CD14-positive monocyte (primary cell): ENCODE data around the gene NSD1. TPM values are rescaled to one million over a fixed set of nuclear protein-coding genes. Genes with fewer than 3 reads are reported as not detected.

Experiments
- DNase-seq, 3 donors: peaks; one replicate each; pipeline ENCODE4 v3.0.0-alpha.2; 2011 to 2022
- H2AFZ ChIP-seq: 2 replicates; pipeline ENCODE4 v1.6.0; 2012; ENCODE audit warnings: mild to moderate bottlenecking, low read depth, low read length, inconsistent platforms; ENCODE audit not compliant: insufficient read depth, poor library complexity, severe bottlenecking
- H3K27ac ChIP-seq, 2 donors: 1 replicate in 1 of 2; 2 replicates in 1 of 2; pipeline ENCODE4 v1.5.1; 2012 to 2013; ENCODE audit warnings: low read length in 2 of 2, control low read depth in 1 of 2, inconsistent platforms in 1 of 2, low read depth in 1 of 2, mild to moderate bottlenecking in 1 of 2
- H3K27me3 ChIP-seq, 2 donors: one replicate each; pipeline versions ENCODE4 v1.6.0 to v1.6.1; 2011 to 2013; ENCODE audit warnings: low read length in 2 of 2; ENCODE audit not compliant: control insufficient read depth in 2 of 2, insufficient read depth in 2 of 2
- H3K36me3 ChIP-seq, 2 donors: replicated peaks in 1 of 2; 1 replicate in 1 of 2; 2 replicates in 1 of 2; pipeline versions ENCODE4 v1.5.1 to v1.6.1; 2012 to 2013; ENCODE audit warnings: low read length in 2 of 2, control low read depth in 1 of 2, inconsistent platforms in 1 of 2, mild to moderate bottlenecking in 1 of 2; ENCODE audit not compliant: insufficient read depth in 2 of 2, control insufficient read depth in 1 of 2
- H3K4me1 ChIP-seq, 2 donors: 1 replicate in 1 of 2; 2 replicates in 1 of 2; pipeline versions ENCODE4 v1.5.1 to v1.6.1; 2012 to 2013; ENCODE audit warnings: low read length in 2 of 2, control low read depth in 1 of 2, inconsistent platforms in 1 of 2, mild to moderate bottlenecking in 1 of 2, moderate library complexity in 1 of 2; ENCODE audit not compliant: insufficient read depth in 2 of 2, control insufficient read depth in 1 of 2
- H3K4me2 ChIP-seq: replicated peaks from 2 replicates; pipeline ENCODE3; 2012; ENCODE audit warnings: low read length, moderate library complexity, mild to moderate bottlenecking; ENCODE audit not compliant: poor library complexity, severe bottlenecking; ENCODE audit errors: extremely low read depth
- H3K4me3 ChIP-seq, 3 experiments: fragments of 200-600 bp in 1 of 3; sonication (generic) in 1 of 3; replicated peaks in 1 of 3; 1 replicate in 2 of 3; 2 replicates in 1 of 3; pipeline ENCODE4 v1.5.1; 2011 to 2013; ENCODE audit warnings: low read length in 3 of 3, mild to moderate bottlenecking in 3 of 3, control low read depth in 2 of 3, low read depth in 2 of 3, inconsistent platforms in 1 of 3, moderate library complexity in 1 of 3
- H3K79me2 ChIP-seq: 2 replicates; pipeline ENCODE4 v1.6.0; 2012; ENCODE audit warnings: mild to moderate bottlenecking, control low read depth, inconsistent platforms, low read length, moderate library complexity; ENCODE audit not compliant: insufficient read depth
- H3K9ac ChIP-seq: 2 replicates; pipeline ENCODE4 v1.6.0; 2017; ENCODE audit warnings: low read length, mild to moderate bottlenecking; ENCODE audit not compliant: insufficient read depth, poor library complexity, severe bottlenecking
- H3K9me3 ChIP-seq, 2 donors: replicated peaks in 1 of 2; 1 replicate in 1 of 2; 2 replicates in 1 of 2; pipeline versions ENCODE4 v1.5.1 to v1.6.1; 2012 to 2013; ENCODE audit warnings: low read length in 2 of 2, control low read depth in 1 of 2; ENCODE audit not compliant: control insufficient read depth in 1 of 2, insufficient read depth in 1 of 2
- H4K20me1 ChIP-seq: 2 replicates; pipeline ENCODE4 v1.6.0; 2012; ENCODE audit warnings: mild to moderate bottlenecking, low read length, control low read depth, moderate library complexity; ENCODE audit not compliant: insufficient read depth
- H3K27ac Mint-ChIP-seq, 7 donors: one replicate each; pipeline ENCODE4 v1.8.0; 2020; ENCODE audit warnings: mild to moderate bottlenecking in 7 of 7, mixed read lengths in 7 of 7, moderate library complexity in 6 of 7, inconsistent platforms in 2 of 7
- H3K27me3 Mint-ChIP-seq, 3 donors: one replicate each; pipeline ENCODE4 v1.8.0; 2021 to 2022; ENCODE audit warnings: low read depth in 3 of 3, mild to moderate bottlenecking in 3 of 3, mixed read lengths in 3 of 3, moderate library complexity in 3 of 3, inconsistent platforms in 1 of 3
- H3K36me3 Mint-ChIP-seq, 2 donors: one replicate each; pipeline ENCODE4 v1.8.0; 2020; ENCODE audit warnings: mixed read lengths in 2 of 2, inconsistent platforms in 1 of 2, mild to moderate bottlenecking in 1 of 2
- H3K4me1 Mint-ChIP-seq: one replicate; pipeline ENCODE4 v1.8.0; 2020; ENCODE audit warnings: mild to moderate bottlenecking, mixed read lengths
- H3K4me3 Mint-ChIP-seq, 2 donors: one replicate each; pipeline ENCODE4 v1.8.0; 2020; ENCODE audit warnings: mild to moderate bottlenecking in 2 of 2, mixed read lengths in 2 of 2, moderate library complexity in 1 of 2
- H3K9me3 Mint-ChIP-seq, 7 donors: one replicate each; pipeline ENCODE4 v1.8.0; 2020 to 2022; ENCODE audit warnings: mixed read lengths in 7 of 7, mild to moderate bottlenecking in 6 of 7, moderate library complexity in 6 of 7, inconsistent platforms in 2 of 7
- WGBS: methylation state at CpG from one replicate; pipeline ENCODE4 v1.1.5; 2013; ENCODE audit warnings: missing lambda C conversion rate; ENCODE audit not compliant: insufficient coverage; 5-methylcytosine and 5-hydroxymethylcytosine counted together
- intact Hi-C, 2 donors: fragments of 100-400 bp; cut with micrococcal nuclease; formaldehyde crosslinking; loops; one replicate each; pipeline versions ENCODE4 v1.15.0 to v1.15.1; 2023
- polyA plus RNA-seq, 3 donors: library from polyadenylated mRNA; depleted of rRNA in 1 of 3; unstranded in 2 of 3; stranded (reverse) in 1 of 3; fragments of 300-500 nt in 2 of 3; fragments of >200 nt in 1 of 3; fragmentation: Illumina TruSeq in 2 of 3; gene quantifications; 1 replicate in 2 of 3; 2 replicates in 1 of 3; pipeline ENCODE4 v1.2.3, GENCODE V29; 2012 to 2021
- TF ChIP-seq, protein P1 (sequence below): fragments of 200-600 bp; IDR thresholded peaks from one replicate; pipeline ENCODE4 v1.8.0; 2022; ENCODE audit warnings: antibody characterized with exemption, mild to moderate bottlenecking

The NSD1 gene
- polyA plus RNA-seq, 3 donors, result 12.6 to 31.9 (median 19.0) TPM

DNA sequence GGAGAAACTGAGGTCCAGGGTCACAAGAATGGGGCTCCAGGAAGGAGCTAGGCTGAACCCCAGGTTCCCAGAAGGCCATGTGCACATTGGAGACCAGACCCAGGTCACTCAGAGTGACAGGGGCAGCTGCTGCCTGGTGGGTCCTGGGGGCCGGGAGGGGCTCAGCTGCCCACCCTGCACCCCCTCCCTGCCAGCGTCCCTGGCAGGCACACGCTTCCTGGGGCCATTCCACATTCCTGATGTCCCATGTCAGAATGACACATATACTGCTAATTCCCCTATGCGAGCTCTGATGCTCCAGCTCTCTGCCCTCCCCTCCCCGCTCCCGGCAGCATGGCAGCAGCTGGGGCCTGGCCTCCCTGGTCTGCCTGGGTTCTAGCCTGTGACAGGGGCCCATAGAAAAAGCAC is 32.9 kb upstream of the NSD1 start:
- intact Hi-C loops, result no loop called here
- Histone ChIP-seq H3K4me1 (no peaks in the 10 kb centered on the region), H4K20me1 (no peaks in the 10 kb centered on the region), H3K27me3 (no peaks in the 10 kb centered on the region), H3K79me2 (no peaks in the 10 kb centered on the region), H3K4me2 (no peak overlapping the region), H3K9me3 (no peaks in the 10 kb centered on the region), H3K4me3 (no peak overlapping the region), H3K9ac (no peak overlapping the region), H2AFZ (no peak overlapping the region), H3K27ac (no peak overlapping the region), H3K36me3 (no peaks in the 10 kb centered on the region)
- DNase-seq, result no peak
- TF ChIP-seq, protein P1, sequence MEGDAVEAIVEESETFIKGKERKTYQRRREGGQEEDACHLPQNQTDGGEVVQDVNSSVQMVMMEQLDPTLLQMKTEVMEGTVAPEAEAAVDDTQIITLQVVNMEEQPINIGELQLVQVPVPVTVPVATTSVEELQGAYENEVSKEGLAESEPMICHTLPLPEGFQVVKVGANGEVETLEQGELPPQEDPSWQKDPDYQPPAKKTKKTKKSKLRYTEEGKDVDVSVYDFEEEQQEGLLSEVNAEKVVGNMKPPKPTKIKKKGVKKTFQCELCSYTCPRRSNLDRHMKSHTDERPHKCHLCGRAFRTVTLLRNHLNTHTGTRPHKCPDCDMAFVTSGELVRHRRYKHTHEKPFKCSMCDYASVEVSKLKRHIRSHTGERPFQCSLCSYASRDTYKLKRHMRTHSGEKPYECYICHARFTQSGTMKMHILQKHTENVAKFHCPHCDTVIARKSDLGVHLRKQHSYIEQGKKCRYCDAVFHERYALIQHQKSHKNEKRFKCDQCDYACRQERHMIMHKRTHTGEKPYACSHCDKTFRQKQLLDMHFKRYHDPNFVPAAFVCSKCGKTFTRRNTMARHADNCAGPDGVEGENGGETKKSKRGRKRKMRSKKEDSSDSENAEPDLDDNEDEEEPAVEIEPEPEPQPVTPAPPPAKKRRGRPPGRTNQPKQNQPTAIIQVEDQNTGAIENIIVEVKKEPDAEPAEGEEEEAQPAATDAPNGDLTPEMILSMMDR, result no peak
- Mint-ChIP-seq H3K27me3 (peaks cover 4 to 11% (median 5%) of the 10 kb centered on the region in 3 donors), H3K27ac (no peak overlapping the region), H3K4me1 (no peaks in the 10 kb centered on the region), H3K4me3 (no peak overlapping the region), H3K36me3 (no peaks in the 10 kb centered on the region), H3K9me3 (peaks cover 0 to 3% (median 0%) of the 10 kb centered on the region in 7 donors)
- WGBS, result 85% methylated on average over 6 of the region's 6 CpGs

DNA sequence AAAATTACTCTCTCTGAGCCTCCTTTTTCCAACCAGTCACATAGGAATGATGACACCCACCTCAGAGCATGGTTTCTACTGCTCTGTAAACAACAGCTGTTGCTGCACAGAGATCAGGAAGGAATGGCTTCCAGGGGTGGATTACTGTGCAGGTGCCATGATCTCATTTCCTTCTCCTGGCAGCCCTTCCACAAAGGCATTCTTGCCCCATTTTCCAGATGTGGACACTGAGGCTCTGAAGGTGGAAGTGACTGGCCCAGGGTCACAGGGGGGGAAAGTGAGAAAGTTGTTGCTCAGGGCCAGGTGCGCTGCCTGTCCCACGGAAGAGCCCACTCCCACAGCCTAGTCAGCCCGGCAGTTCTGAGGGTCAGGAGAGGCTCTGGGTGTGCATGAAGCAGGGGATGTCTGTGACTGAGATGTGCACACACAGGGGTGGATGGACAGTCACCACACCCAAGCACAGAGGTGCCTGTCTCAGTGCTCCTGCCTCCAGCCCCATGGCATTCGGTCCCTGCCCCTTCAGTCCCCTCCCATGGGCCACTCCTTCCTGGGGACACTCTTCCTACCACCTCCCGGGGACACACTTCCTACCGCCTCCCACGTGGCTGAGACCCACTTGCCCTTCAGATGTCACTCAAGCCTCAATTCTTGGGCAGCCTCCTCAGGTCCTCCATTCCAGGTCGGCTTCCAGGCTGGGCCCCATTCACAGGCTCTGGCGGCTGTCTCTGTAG is 29.9 kb upstream of the NSD1 start:
- Histone ChIP-seq H3K4me2 (no peak overlapping the region), H4K20me1 (no peaks in the 10 kb centered on the region), H3K9me3 (no peaks in the 10 kb centered on the region), H2AFZ (no peak overlapping the region), H3K27ac (no peak overlapping the region), H3K4me3 (no peak overlapping the region), H3K27me3 (no peaks in the 10 kb centered on the region), H3K9ac (no peak overlapping the region), H3K79me2 (no peaks in the 10 kb centered on the region), H3K36me3 (no peaks in the 10 kb centered on the region), H3K4me1 (no peaks in the 10 kb centered on the region)
- no peaks in the 10 kb centered on the region for H3K36me3 Mint-ChIP-seq
- TF ChIP-seq, protein P1, result no peak
- no peak overlapping the region for H3K4me3 Mint-ChIP-seq
- intact Hi-C loops, result no loop called here
- H3K9me3 Mint-ChIP-seq, result peaks cover 0 to 3% (median 0%) of the 10 kb centered on the region in 7 donors
- 50% methylated on average over 7 of the region's 9 CpGs for WGBS
- no peak for DNase-seq
- no peaks in the 10 kb centered on the region for H3K4me1 Mint-ChIP-seq
- H3K27ac Mint-ChIP-seq, result no peak overlapping the region
- peaks cover 7 to 9% (median 7%) of the 10 kb centered on the region in 3 donors for H3K27me3 Mint-ChIP-seq
